Measurements from ENCODE around the gene MAP1B.
"Not testable (repeated sequence)": the region's sequence is repeated elsewhere in the genome, so short reads cannot be mapped to it uniquely, and the experiment has no call there.

The MAP1B gene

GRCh38 chr5:72166070-72166979 is 59.0 kb downstream of the MAP1B start:
- no peak for DNase-seq

GRCh38 chr5:72167257-72167656 is 60.0 kb downstream of the MAP1B start:
- no peak for DNase-seq

GRCh38 chr5:72167804-72168203 is 60.5 kb downstream of the MAP1B start:
- DNase-seq, result no peak

GRCh38 chr5:72170101-72170500 is 62.8 kb downstream of the MAP1B start:
- no peak for DNase-seq

GRCh38 chr5:72171181-72171580 is 63.9 kb downstream of the MAP1B start:
- not testable (repeated sequence) for DNase-seq

- DNase-seq, result no peak
Measured at GRCh38 chr5:72171667-72172066, 64.4 kb downstream of the MAP1B start.

- no peak for DNase-seq
Measured at GRCh38 chr5:72172786-72173185, 65.5 kb downstream of the MAP1B start.

GRCh38 chr5:72177538-72177937 is 70.3 kb downstream of the MAP1B start:
- DNase-seq, result no peak

- no peak for DNase-seq
Measured at GRCh38 chr5:72179028-72179815, 71.9 kb downstream of the MAP1B start.

- DNase-seq, result no peak
Measured at GRCh38 chr5:72179816-72180440, 72.7 kb downstream of the MAP1B start.

- no peak for DNase-seq
Measured at GRCh38 chr5:72180925-72181324, 73.7 kb downstream of the MAP1B start.

GRCh38 chr5:72182686-72183085 is 75.4 kb downstream of the MAP1B start:
- no peak for DNase-seq

GRCh38 chr5:72183101-72183520 is 75.8 kb downstream of the MAP1B start:
- DNase-seq, result no peak

GRCh38 chr5:72184408-72184807 is 77.1 kb downstream of the MAP1B start:
- no peak for DNase-seq

- no peak for DNase-seq
Measured at GRCh38 chr5:72185496-72186329, 78.4 kb downstream of the MAP1B start.

- no peak for DNase-seq
Measured at GRCh38 chr5:72187388-72188075, 80.3 kb downstream of the MAP1B start.

GRCh38 chr5:72188166-72188565 is 80.9 kb downstream of the MAP1B start:
- DNase-seq, result no peak

- DNase-seq, result no peak
Measured at GRCh38 chr5:72189146-72189545, 81.9 kb downstream of the MAP1B start.

- no peak for DNase-seq
Measured at GRCh38 chr5:72191404-72191803, 84.1 kb downstream of the MAP1B start.

GRCh38 chr5:72194846-72195245 is 87.6 kb downstream of the MAP1B start:
- DNase-seq, result no peak

- no peak for DNase-seq
Measured at GRCh38 chr5:72195581-72195980, 88.3 kb downstream of the MAP1B start.

GRCh38 chr5:72197393-72197792 is 90.1 kb downstream of the MAP1B start:
- no peak for DNase-seq

Measured in NCI-H1417 treated with DMSO at 0.1 percent for 48 hours (cell line).